Trophoblast cell (in vitro differentiated cells and primary cell): ENCODE measurements around the gene ZNF197. TPM values are rescaled to one million over a fixed set of nuclear protein-coding genes. Genes with fewer than 3 reads are reported as not detected.
"Not testable (repeated sequence)": the region's sequence is repeated elsewhere in the genome, so short reads cannot be mapped to it uniquely, and the experiment has no call there.

Experiments
- DNase-seq, 2 donors: peaks; one replicate each; pipeline ENCODE4 v3.0.0-alpha.2; 2016
- H2AFZ ChIP-seq: 2 replicates; pipeline ENCODE4 v1.6.1; 2013; ENCODE audit warnings: low read length, moderate library complexity, mild to moderate bottlenecking; ENCODE audit not compliant: insufficient read depth, poor library complexity
- H2AK5ac ChIP-seq: 2 replicates; pipeline ENCODE4 v1.6.1; 2013; ENCODE audit warnings: mild to moderate bottlenecking, low read length
- H2BK120ac ChIP-seq: 2 replicates; pipeline ENCODE4 v1.6.1; 2013; ENCODE audit warnings: low read length, mild to moderate bottlenecking, moderate library complexity; ENCODE audit not compliant: insufficient read depth, poor library complexity
- H2BK12ac ChIP-seq: 2 replicates; pipeline ENCODE4 v1.6.1; 2013; ENCODE audit warnings: mild to moderate bottlenecking, low read length, moderate library complexity
- H2BK5ac ChIP-seq: 2 replicates; pipeline ENCODE4 v1.6.1; 2013; ENCODE audit warnings: low read length, low read depth, moderate library complexity, mild to moderate bottlenecking; ENCODE audit not compliant: poor library complexity
- H3K14ac ChIP-seq: 2 replicates; pipeline ENCODE4 v1.6.1; 2013; ENCODE audit warnings: mild to moderate bottlenecking, low read length
- H3K18ac ChIP-seq: 2 replicates; pipeline ENCODE4 v1.6.1; 2013; ENCODE audit warnings: mild to moderate bottlenecking, low read length
- H3K23ac ChIP-seq: 2 replicates; pipeline ENCODE4 v1.6.1; 2013; ENCODE audit warnings: low read length
- H3K27ac ChIP-seq: 2 replicates; pipeline ENCODE4 v1.5.1; 2013; ENCODE audit warnings: low read depth, mild to moderate bottlenecking, inconsistent platforms, low read length, moderate library complexity
- H3K27me3 ChIP-seq: 2 replicates; pipeline ENCODE4 v1.6.1; 2013; ENCODE audit warnings: inconsistent platforms, mild to moderate bottlenecking, low read length, moderate library complexity; ENCODE audit not compliant: insufficient read depth
- H3K36me3 ChIP-seq, 2 experiments: 1 replicate in 1 of 2; 2 replicates in 1 of 2; pipeline ENCODE4 v1.6.1; 2013; ENCODE audit warnings: low read length in 2 of 2, mild to moderate bottlenecking in 2 of 2, moderate library complexity in 1 of 2; ENCODE audit not compliant: insufficient read depth in 2 of 2, control insufficient read depth in 1 of 2
- H3K4ac ChIP-seq: 2 replicates; pipeline ENCODE4 v1.6.1; 2013; ENCODE audit warnings: low read depth, mild to moderate bottlenecking, low read length, moderate library complexity
- H3K4me1 ChIP-seq, 2 experiments: 1 replicate in 1 of 2; 2 replicates in 1 of 2; pipeline ENCODE4 v1.6.1; 2013; ENCODE audit warnings: low read length in 2 of 2, mild to moderate bottlenecking in 2 of 2, moderate library complexity in 1 of 2; ENCODE audit not compliant: insufficient read depth in 2 of 2, control insufficient read depth in 1 of 2
- H3K4me2 ChIP-seq: 2 replicates; pipeline ENCODE4 v1.6.1; 2013; ENCODE audit warnings: inconsistent platforms, mild to moderate bottlenecking, low read length, moderate library complexity
- H3K4me3 ChIP-seq: 2 replicates; pipeline ENCODE4 v1.5.1; 2013; ENCODE audit warnings: mild to moderate bottlenecking, low read depth, low read length, inconsistent platforms
- H3K79me1 ChIP-seq: one replicate; pipeline ENCODE4 v1.6.1; 2013; ENCODE audit warnings: low read length
- H3K79me2 ChIP-seq: 2 replicates; pipeline ENCODE4 v1.6.1; 2013; ENCODE audit warnings: low read length, mild to moderate bottlenecking; ENCODE audit not compliant: control insufficient read depth, insufficient read depth, poor library complexity
- H3K9ac ChIP-seq: 2 replicates; pipeline ENCODE4 v1.6.1; 2013; ENCODE audit warnings: mild to moderate bottlenecking, low read length
- H3K9me3 ChIP-seq: 2 replicates; pipeline ENCODE4 v1.6.1; 2013; ENCODE audit warnings: low read depth, mild to moderate bottlenecking, control low read depth, inconsistent platforms, low read length; ENCODE audit not compliant: insufficient read depth
- H4K12ac ChIP-seq: 2 replicates; pipeline ENCODE4 v1.6.1; 2013; ENCODE audit warnings: low read depth, mild to moderate bottlenecking, low read length, moderate library complexity
- H4K8ac ChIP-seq: 2 replicates; pipeline ENCODE4 v1.6.1; 2013; ENCODE audit warnings: low read depth, mild to moderate bottlenecking, low read length, moderate library complexity
- H4K91ac ChIP-seq: one replicate; pipeline ENCODE4 v1.6.1; 2013; ENCODE audit warnings: low read depth, mild to moderate bottlenecking, low read length, moderate library complexity
- WGBS: extraction: QIAGEN DNeasy Blood & Tissue Kit; methylation state at CpG from one replicate; pipeline ENCODE4 v1.1.7; 2013; ENCODE audit warnings: missing lambda C conversion rate; ENCODE audit not compliant: insufficient read length, insufficient coverage; ENCODE audit errors: extremely low coverage; 5-methylcytosine and 5-hydroxymethylcytosine counted together
- polyA plus RNA-seq: library from polyadenylated mRNA; stranded (reverse); fragments of 200-250 nt; gene quantifications from 2 replicates; pipeline ENCODE4 v1.2.3, GENCODE V29; 2013

Gene ZNF197
- polyA plus RNA-seq, result 12.3 and 13.1 TPM in 2 replicates

GRCh38 chr3:44624749-44625480 lies at the start of gene ZNF197:
Gene ZNF197 (plus strand): TSS chr3:44625036. CDS start chr3:44629155, 4,119 bp downstream.
- Histone ChIP-seq H3K23ac (no peak within 1 kb of the TSS), H4K91ac (peak within 1 kb of the TSS; percentile 76), H2BK12ac (peak within 1 kb of the TSS; percentile 38), H4K8ac (peak within 1 kb of the TSS; percentile 95), H3K79me1 (peaks cover 6% of the 10 kb centered on the region), H3K9ac (peak within 1 kb of the TSS; percentile 67), H3K4ac (peak within 1 kb of the TSS; percentile 81), H4K12ac (peak within 1 kb of the TSS; percentile 97), H3K4me1 (no peaks in the 10 kb centered on the region), H2AK5ac (peak within 1 kb of the TSS; percentile 87), H3K79me2 (peaks cover 3% of the 10 kb centered on the region), H3K14ac (peak within 1 kb of the TSS; percentile 92), H2BK5ac (peak within 1 kb of the TSS; percentile 55), H3K27me3 (no peaks in the 10 kb centered on the region), H3K4me3 (peak within 1 kb of the TSS; percentile 87), H2AFZ (peak within 1 kb of the TSS; percentile 96), H3K9me3 (peaks cover 2% of the 10 kb centered on the region), H2BK120ac (peak within 1 kb of the TSS; percentile 33), H3K4me2 (peak within 1 kb of the TSS; percentile 73), H3K36me3 (peaks cover 6 to 7% of the 10 kb centered on the region in 2 experiments), H3K18ac (peak within 1 kb of the TSS; percentile 90), H3K27ac (peak within 1 kb of the TSS; percentile 68)
- peak; percentile 31 to 48 for DNase-seq
- no CpG with 5 or more reads among the region's 47 CpGs for WGBS

GRCh38 chr3:44576613-44577012 lies 48.2 kb upstream of the ZNF197 start:
- Histone ChIP-seq H3K79me2 (no peaks in the 10 kb centered on the region), H2AFZ (no peak overlapping the region), H3K9me3 (peaks cover 9% of the 10 kb centered on the region), H3K18ac (no peak overlapping the region), H4K91ac (no peak overlapping the region), H3K4me3 (no peak overlapping the region), H3K36me3 (peaks cover 4 to 9% of the 10 kb centered on the region in 2 experiments), H3K27me3 (no peaks in the 10 kb centered on the region), H4K8ac (no peak overlapping the region), H2AK5ac (no peak overlapping the region), H3K79me1 (no peaks in the 10 kb centered on the region), H4K12ac (no peak overlapping the region), H3K23ac (no peak overlapping the region), H3K9ac (no peak overlapping the region), H3K4me2 (no peak overlapping the region), H2BK5ac (no peak overlapping the region), H2BK12ac (no peak overlapping the region), H3K4me1 (no peaks in the 10 kb centered on the region), H2BK120ac (no peak overlapping the region), H3K14ac (no peak overlapping the region), H3K4ac (no peak overlapping the region), H3K27ac (no peak overlapping the region)
- DNase-seq, result no peak

- H3K4ac ChIP-seq, H4K91ac ChIP-seq, H4K12ac ChIP-seq, H3K4me3 ChIP-seq, H4K8ac ChIP-seq, H3K27me3 ChIP-seq, H2BK5ac ChIP-seq, H2AFZ ChIP-seq, H3K4me1 ChIP-seq, DNase-seq, H2AK5ac ChIP-seq, H3K9ac ChIP-seq, H3K36me3 ChIP-seq, H3K14ac ChIP-seq, H3K79me1 ChIP-seq, H3K9me3 ChIP-seq, H2BK120ac ChIP-seq, H3K79me2 ChIP-seq, H3K27ac ChIP-seq, H3K18ac ChIP-seq, H3K4me2 ChIP-seq, H2BK12ac ChIP-seq, H3K23ac ChIP-seq: not testable (repeated sequence)
- WGBS, result no CpG with 5 or more reads among the region's 11 CpGs
These were observed 47.4 kb upstream of the ZNF197 start for GRCh38 chr3:44577354-44577952.

- not testable (repeated sequence) for H4K91ac ChIP-seq, H3K79me1 ChIP-seq, H3K4me3 ChIP-seq, H3K4me1 ChIP-seq, H2BK120ac ChIP-seq, H3K79me2 ChIP-seq, H3K36me3 ChIP-seq, H3K14ac ChIP-seq, H3K9ac ChIP-seq, H4K8ac ChIP-seq, H3K4me2 ChIP-seq, H3K27ac ChIP-seq, H3K27me3 ChIP-seq, H2BK5ac ChIP-seq, H2AK5ac ChIP-seq, H3K9me3 ChIP-seq, DNase-seq, H3K23ac ChIP-seq, H2BK12ac ChIP-seq, H4K12ac ChIP-seq, H2AFZ ChIP-seq, H3K18ac ChIP-seq, H3K4ac ChIP-seq
- WGBS, result no CpG with 5 or more reads among the region's 22 CpGs
These were observed 46.5 kb upstream of the ZNF197 start for GRCh38 chr3:44578316-44578715.
